BJ (cell line): ENCODE measurements around the gene AP1G2. TPM values are rescaled to one million over a fixed set of nuclear protein-coding genes. Genes with fewer than 3 reads are reported as not detected.

ENCODE experiments used
- CTCF ChIA-PET: fragments of 350-600 bp; formaldehyde crosslinking; extraction: SDS; loops from one replicate; lab custom pipeline; 2021; ENCODE audit warnings: antibody characterized with exemption, inconsistent platforms; lab: Yijun Ruan, JAX
- POLR2A ChIA-PET: fragments of 300-600 bp; sonication (Branson Sonifier 250); formaldehyde crosslinking; extraction: SDS; loops from one replicate; lab custom pipeline; 2021; ENCODE audit warnings: antibody characterized with exemption; lab: Charles Lee
- DNase-seq: peaks from one replicate; pipeline ENCODE4 v3.0.0-alpha.2; 2011; ENCODE audit warnings: low read depth
- H3K27me3 ChIP-seq: 2 replicates; pipeline ENCODE4 v1.6.0; 2011; ENCODE audit warnings: low read length; ENCODE audit not compliant: control insufficient read depth, insufficient read depth
- H3K36me3 ChIP-seq: 2 replicates; pipeline ENCODE4 v1.5.1; 2011; ENCODE audit warnings: low read length; ENCODE audit not compliant: control insufficient read depth, insufficient read depth
- H3K4me3 ChIP-seq: 2 replicates; pipeline ENCODE4 v1.5.1; 2011; ENCODE audit warnings: low read depth, mild to moderate bottlenecking, control low read depth, low read length
- CTCF ChIP-seq: IDR thresholded peaks from 2 replicates; pipeline ENCODE4 v1.5.1; 2011; ENCODE audit warnings: low read depth, mild to moderate bottlenecking, control low read depth, inconsistent platforms, low read length, moderate library complexity; ENCODE audit not compliant: insufficient read depth
- polyA plus RNA-seq: library from polyadenylated mRNA; depleted of rRNA; stranded (reverse); fragments of >200 nt; gene quantifications from 2 replicates; pipeline ENCODE4 v1.2.3, GENCODE V29; 2011

AP1G2 gene
- polyA plus RNA-seq, 1 experiment, result 54.5 TPM

GRCh38 chr14:23609001-23609400 lies 41.4 kb upstream of the AP1G2 start:
- Histone ChIP-seq H3K36me3 (no peaks in the 10 kb centered on the region), H3K27me3 (0 out of 2 replicates have a peak, but pooled peaks cover 1% of the 10 kb centered on the region), H3K4me3 (no peak overlapping the region)
- ChIA-PET CTCF (no interaction called here), POLR2A (no interaction called here)
- TF ChIP-seq CTCF, result no peak
- DNase-seq, result no peak

DNA sequence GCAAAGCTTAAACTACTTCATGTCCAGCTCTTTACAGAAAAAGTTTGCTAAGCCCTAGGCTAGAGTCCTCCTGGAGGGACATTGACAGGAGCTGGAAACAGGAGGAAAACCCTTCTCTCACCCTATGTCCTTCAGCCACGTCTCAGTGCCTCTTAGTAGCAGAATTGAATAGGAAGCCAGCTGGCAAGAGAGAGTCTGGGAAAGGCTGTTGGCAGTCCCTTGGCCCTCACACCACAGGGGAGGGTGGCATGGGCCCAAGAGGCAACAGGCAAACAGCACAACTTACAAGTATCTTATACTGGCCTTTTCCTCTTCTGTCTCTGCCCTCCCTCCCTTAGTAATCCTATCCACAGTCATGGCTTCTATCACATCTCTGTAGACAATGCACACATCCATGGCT lies 40.9 kb upstream of the AP1G2 start:
- H3K36me3 ChIP-seq, result no peaks in the 10 kb centered on the region
- CTCF ChIA-PET, result no interaction called here
- H3K4me3 ChIP-seq, result no peak overlapping the region
- no peak for DNase-seq
- POLR2A ChIA-PET, result no interaction called here
- TF ChIP-seq CTCF, result no peak
- H3K27me3 ChIP-seq, result 0 out of 2 replicates have a peak, but pooled peaks cover 1% of the 10 kb centered on the region

- no peaks in the 10 kb centered on the region for H3K36me3 ChIP-seq
- 0 out of 2 replicates have a peak, but pooled peaks cover 1% of the 10 kb centered on the region for H3K27me3 ChIP-seq
- DNase-seq, result no peak
- ChIA-PET POLR2A (no interaction called here), CTCF (interaction anchor here (0.6 to 1.4 kb wide), 2 partner anchors 24 to 320 kb away, joined by 3 to 4 read pairs; no protein-coding TSS in a partner anchor)
- no peak for TF ChIP-seq CTCF
- H3K4me3 ChIP-seq, result no peak overlapping the region
Measured at GRCh38 chr14:23605931-23606585, 38.5 kb upstream of the AP1G2 start.

GRCh38 chr14:23604675-23605170 lies 37.1 kb upstream of the AP1G2 start:
- Histone ChIP-seq H3K36me3 (no peaks in the 10 kb centered on the region), H3K27me3 (0 out of 2 replicates have a peak, but pooled peaks cover 1% of the 10 kb centered on the region), H3K4me3 (no peak overlapping the region)
- CTCF ChIA-PET, result interaction anchor here (1.2 kb wide), 1 partner anchor 16 kb away, joined by 3 read pairs; no protein-coding TSS in a partner anchor
- TF ChIP-seq CTCF, result no peak
- POLR2A ChIA-PET, result no interaction called here
- DNase-seq, result no peak

- no peak for TF ChIP-seq CTCF
- no peak for DNase-seq
- CTCF ChIA-PET, result interaction anchor here (1.0 kb wide), 1 partner anchor 13 kb away, joined by 3 read pairs; no protein-coding TSS in a partner anchor
- Histone ChIP-seq H3K36me3 (no peaks in the 10 kb centered on the region), H3K4me3 (no peak overlapping the region), H3K27me3 (0 out of 2 replicates have a peak, but pooled peaks cover 1% of the 10 kb centered on the region)
- POLR2A ChIA-PET, result no interaction called here
Measured at GRCh38 chr14:23604148-23604547, 36.6 kb upstream of the AP1G2 start.
